ENCODE data around the gene ADD2. TPM values are rescaled to one million over a fixed set of nuclear protein-coding genes. Genes with fewer than 3 reads are reported as not detected.
A peak's percentile ranks its signal among the peaks of the same experiment; 100 is the strongest.
"Not testable (repeated sequence)": the region's sequence is repeated elsewhere in the genome, so short reads cannot be mapped to it uniquely, and the experiment has no call there.

The ADD2 gene
- total and polyA plus RNA-seq, 2 experiments from 2014 or later = 4.7 to 40.0 TPM

GRCh38 chr2:70657246-70657645 is 110.8 kb downstream of the ADD2 start:
- no peak overlapping the region for H3K27ac ChIP-seq
- no peak overlapping the region for H3K4me3 ChIP-seq
- TF ChIP-seq, protein P1, sequence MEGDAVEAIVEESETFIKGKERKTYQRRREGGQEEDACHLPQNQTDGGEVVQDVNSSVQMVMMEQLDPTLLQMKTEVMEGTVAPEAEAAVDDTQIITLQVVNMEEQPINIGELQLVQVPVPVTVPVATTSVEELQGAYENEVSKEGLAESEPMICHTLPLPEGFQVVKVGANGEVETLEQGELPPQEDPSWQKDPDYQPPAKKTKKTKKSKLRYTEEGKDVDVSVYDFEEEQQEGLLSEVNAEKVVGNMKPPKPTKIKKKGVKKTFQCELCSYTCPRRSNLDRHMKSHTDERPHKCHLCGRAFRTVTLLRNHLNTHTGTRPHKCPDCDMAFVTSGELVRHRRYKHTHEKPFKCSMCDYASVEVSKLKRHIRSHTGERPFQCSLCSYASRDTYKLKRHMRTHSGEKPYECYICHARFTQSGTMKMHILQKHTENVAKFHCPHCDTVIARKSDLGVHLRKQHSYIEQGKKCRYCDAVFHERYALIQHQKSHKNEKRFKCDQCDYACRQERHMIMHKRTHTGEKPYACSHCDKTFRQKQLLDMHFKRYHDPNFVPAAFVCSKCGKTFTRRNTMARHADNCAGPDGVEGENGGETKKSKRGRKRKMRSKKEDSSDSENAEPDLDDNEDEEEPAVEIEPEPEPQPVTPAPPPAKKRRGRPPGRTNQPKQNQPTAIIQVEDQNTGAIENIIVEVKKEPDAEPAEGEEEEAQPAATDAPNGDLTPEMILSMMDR (IDR thresholded peaks at IDR 0.05; ENCODE audit: low read depth, low read length) = no peak
- no peaks in the 10 kb centered on the region for H3K36me3 ChIP-seq
- peaks cover 10% of the 10 kb centered on the region for H3K27me3 ChIP-seq
- DNase-seq (ENCODE audit: low read depth in 1 of 2, low spot score in 1 of 2) = no peak
- H3K9me3 ChIP-seq (ENCODE audit: low read depth) = no peaks in the 10 kb centered on the region
- H3K4me1 ChIP-seq (ENCODE audit: low read depth) = no peaks in the 10 kb centered on the region

DNA sequence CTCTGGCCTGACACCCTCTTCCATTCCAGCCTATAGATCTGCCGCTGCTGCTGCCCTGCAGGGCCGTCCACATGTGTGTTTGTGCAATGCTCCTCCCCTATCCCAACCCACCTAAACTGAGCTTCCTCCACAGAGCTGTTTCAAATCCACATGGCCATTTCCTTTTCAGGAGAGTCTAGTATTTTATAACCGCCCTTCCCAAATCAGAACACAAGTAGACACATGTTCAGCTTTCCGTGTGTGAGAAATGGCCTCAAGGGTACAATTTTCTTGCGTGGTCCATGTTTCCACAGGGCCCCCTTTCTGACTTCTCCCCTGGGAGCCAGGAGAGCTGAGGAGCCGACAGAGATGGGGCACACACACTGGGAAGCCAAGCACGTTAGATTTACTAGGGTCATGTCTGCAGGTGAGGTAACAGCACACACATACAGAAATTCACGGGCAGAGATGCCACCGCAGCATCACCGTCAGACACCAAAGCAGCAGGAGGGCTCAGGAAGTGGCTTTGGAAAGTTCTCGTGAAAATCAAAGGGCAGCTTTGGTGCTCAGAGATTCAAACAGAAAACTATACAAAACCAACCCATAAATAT is 111.5 kb downstream of the ADD2 start:
- no peaks in the 10 kb centered on the region for H3K9me3 ChIP-seq (ENCODE audit: low read depth)
- no peak for DNase-seq (ENCODE audit: low read depth in 1 of 2, low spot score in 1 of 2)
- TF ChIP-seq, protein P1 (IDR thresholded peaks at IDR 0.05; ENCODE audit: low read depth, low read length) = no peak
- H3K4me1 ChIP-seq (ENCODE audit: low read depth) = no peaks in the 10 kb centered on the region
- no peak overlapping the region for H3K27ac ChIP-seq
- peaks cover 17% of the 10 kb centered on the region for H3K27me3 ChIP-seq
- H3K36me3 ChIP-seq = no peaks in the 10 kb centered on the region
- no peak overlapping the region for H3K4me3 ChIP-seq

- H3K27me3 ChIP-seq = peaks cover 21% of the 10 kb centered on the region
- no peaks in the 10 kb centered on the region for H3K4me1 ChIP-seq (ENCODE audit: low read depth)
- H3K36me3 ChIP-seq = no peaks in the 10 kb centered on the region
- H3K9me3 ChIP-seq (ENCODE audit: low read depth) = no peaks in the 10 kb centered on the region
- TF ChIP-seq, protein P1 (IDR thresholded peaks at IDR 0.05; ENCODE audit: low read depth, low read length) = no peak
- no peak overlapping the region for H3K27ac ChIP-seq
- DNase-seq (ENCODE audit: low read depth in 1 of 2, low spot score in 1 of 2) = no peak
- no peak overlapping the region for H3K4me3 ChIP-seq
Observed at GRCh38 chr2:70655786-70656185, 112.2 kb downstream of the ADD2 start.

DNA sequence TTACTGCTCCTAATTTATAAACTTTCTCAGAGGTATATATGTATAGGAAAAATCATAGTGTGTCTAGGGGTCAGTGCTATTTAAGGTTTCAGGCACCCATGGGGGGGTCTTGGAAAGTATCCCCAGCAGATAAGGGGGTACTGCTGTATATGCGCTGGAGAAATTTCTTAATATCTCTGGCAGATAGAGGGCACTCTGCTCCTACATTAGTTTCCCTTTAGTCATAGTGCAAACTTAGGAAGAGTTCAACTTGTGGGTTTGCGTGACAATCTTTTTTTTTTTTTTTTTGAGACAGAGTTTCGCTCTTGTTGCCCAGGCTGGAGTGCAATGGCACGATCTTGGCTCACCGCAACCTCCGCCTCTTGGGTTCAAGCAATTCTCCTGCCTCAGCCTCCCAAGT is 112.8 kb downstream of the ADD2 start:
- DNase-seq (ENCODE audit: low read depth in 1 of 2, low spot score in 1 of 2) = peak; percentile 47 to 48
- TF ChIP-seq, protein P1 (IDR thresholded peaks at IDR 0.05; ENCODE audit: low read depth, low read length) = peak; percentile 55
- H3K9me3 ChIP-seq (ENCODE audit: low read depth); H3K27ac ChIP-seq; H3K4me3 ChIP-seq; H3K4me1 ChIP-seq (ENCODE audit: low read depth); H3K36me3 ChIP-seq: not testable (repeated sequence)
- H3K27me3 ChIP-seq = peaks cover 24% of the 10 kb centered on the region

DNA sequence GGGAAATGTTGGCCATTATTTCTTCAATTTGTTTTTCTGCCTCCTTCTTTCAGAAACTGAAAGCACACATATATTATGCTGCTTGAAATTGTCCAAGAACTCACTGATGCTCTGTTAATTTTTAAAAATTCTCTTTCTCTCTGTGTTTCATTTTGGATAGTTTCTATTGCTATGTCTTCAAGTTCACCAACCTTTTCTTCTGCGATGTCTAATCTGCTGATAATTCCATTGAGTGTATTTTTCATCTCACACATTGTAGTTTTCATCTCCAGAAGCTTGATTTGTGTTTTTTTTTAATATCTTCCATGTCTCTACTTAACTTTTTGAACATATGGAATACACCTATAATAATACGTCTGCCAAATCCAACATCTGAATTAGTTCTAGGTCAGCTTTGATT is 116.3 kb downstream of the ADD2 start:
- no peaks in the 10 kb centered on the region for H3K4me1 ChIP-seq (ENCODE audit: low read depth)
- no peaks in the 10 kb centered on the region for H3K36me3 ChIP-seq
- H3K9me3 ChIP-seq (ENCODE audit: low read depth) = no peaks in the 10 kb centered on the region
- DNase-seq (ENCODE audit: low read depth in 1 of 2, low spot score in 1 of 2) = no peak
- H3K27ac ChIP-seq = no peak overlapping the region
- no peak overlapping the region for H3K4me3 ChIP-seq
- peaks cover 24% of the 10 kb centered on the region for H3K27me3 ChIP-seq
- TF ChIP-seq, protein P1 (IDR thresholded peaks at IDR 0.05; ENCODE audit: low read depth, low read length) = no peak

All from cardiac muscle cell (in vitro differentiated cells and primary cell).